Peyer's patch (tissue), 4 donors: ENCODE data around the gene EHD4. TPM values are rescaled to one million over a fixed set of nuclear protein-coding genes. Genes with fewer than 3 reads are reported as not detected.

ENCODE experiments used
- DNase-seq, 3 donors: peaks; one replicate each; pipeline ENCODE4 v3.0.0-alpha.2; 2017 to 2019
- H3K27ac ChIP-seq, 4 donors: fragments of 200-600 bp; sonication (generic); one replicate each; pipeline ENCODE4 v1.5.1; 2016 to 2019
- H3K27me3 ChIP-seq, 2 donors: fragments of 200-600 bp; sonication (generic); one replicate each; pipeline ENCODE4 v1.5.1; 2019
- H3K36me3 ChIP-seq, 3 donors: fragments of 200-600 bp; sonication (generic); one replicate each; pipeline ENCODE4 v1.5.1; 2016 to 2019
- H3K4me1 ChIP-seq, 4 donors: fragments of 200-600 bp; sonication (generic); one replicate each; pipeline ENCODE4 v1.5.1; 2016 to 2019
- H3K4me3 ChIP-seq, 4 donors: fragments of 200-600 bp; sonication (generic); 1 replicate in 3 of 4; 2 replicates in 1 of 4; pipeline ENCODE4 v1.5.1; 2016 to 2019; ENCODE audit warnings: mild to moderate bottlenecking in 1 of 4
- H3K9me3 ChIP-seq, 4 donors: fragments of 200-600 bp; sonication (generic); one replicate each; pipeline ENCODE4 v1.5.1; 2016 to 2019; ENCODE audit warnings: mild to moderate bottlenecking in 1 of 4
- CTCF ChIP-seq, 6 experiments: fragments of 450-650 bp in 4 of 6; fragments of 200-600 bp in 2 of 6; sonication (generic) in 1 of 6; IDR thresholded peaks; one replicate each; pipeline ENCODE4 v1.5.1; 2017 to 2019; ENCODE audit warnings: antibody characterized with exemption in 6 of 6, mild to moderate bottlenecking in 3 of 6, moderate library complexity in 1 of 6
- POLR2A ChIP-seq, 2 donors: fragments of 450-650 bp; IDR thresholded peaks; one replicate each; pipeline ENCODE4 v1.5.1; 2017; ENCODE audit warnings: antibody characterized with exemption in 2 of 2, mild to moderate bottlenecking in 2 of 2, moderate library complexity in 2 of 2
- total RNA-seq, 4 donors: library from RNA; depleted of rRNA; stranded (reverse); fragments of >200 nt; gene quantifications; one replicate each; pipeline ENCODE4 v1.1.0, GENCODE V29; 2016

EHD4 gene
- total RNA-seq, 4 donors from 2014 or later: 23.1 to 53.9 (median 34.9) TPM

- H3K4me1 ChIP-seq: no peaks in the 10 kb centered on the region
- TF ChIP-seq POLR2A (IDR thresholded peaks at IDR 0.05) (no peak), CTCF (IDR thresholded peaks at IDR 0.05) (no peak)
These were observed 27.2 kb upstream of the EHD4 start for GRCh38 chr15:41999290-42000285.

GRCh38 chr15:41997845-41998244 is 25.5 kb upstream of the EHD4 start:
- Histone ChIP-seq H3K27me3 (no peaks in the 10 kb centered on the region), H3K36me3 (no peaks in the 10 kb centered on the region), H3K4me3 (no peak overlapping the region), H3K27ac (no peak overlapping the region), H3K9me3 (no peaks in the 10 kb centered on the region), H3K4me1 (no peaks in the 10 kb centered on the region)
- no peak for DNase-seq
- TF ChIP-seq CTCF (IDR thresholded peaks at IDR 0.05): no peak

More at GRCh38 chr15:41999290-42000285, 27.2 kb upstream of the EHD4 start:
- no peaks in the 10 kb centered on the region for H3K36me3 ChIP-seq
- H3K27ac ChIP-seq: no peak overlapping the region
- H3K9me3 ChIP-seq: no peaks in the 10 kb centered on the region
- DNase-seq: no peak
- H3K27me3 ChIP-seq: no peaks in the 10 kb centered on the region
- no peak overlapping the region for H3K4me3 ChIP-seq

GRCh38 chr15:41996921-41997592 is 24.7 kb upstream of the EHD4 start:
- Histone ChIP-seq H3K27me3 (no peaks in the 10 kb centered on the region), H3K4me3 (no peak overlapping the region), H3K4me1 (no peaks in the 10 kb centered on the region), H3K9me3 (no peaks in the 10 kb centered on the region), H3K36me3 (no peaks in the 10 kb centered on the region), H3K27ac (no peak overlapping the region)
- DNase-seq: no peak
- TF ChIP-seq POLR2A (IDR thresholded peaks at IDR 0.05): no peak
- TF ChIP-seq CTCF (IDR thresholded peaks at IDR 0.05): no peak

- no peak for TF ChIP-seq CTCF (IDR thresholded peaks at IDR 0.05)
- no peak for TF ChIP-seq POLR2A (IDR thresholded peaks at IDR 0.05)
- Histone ChIP-seq H3K36me3 (no peaks in the 10 kb centered on the region), H3K9me3 (no peaks in the 10 kb centered on the region), H3K4me3 (no peak overlapping the region), H3K27me3 (no peaks in the 10 kb centered on the region), H3K4me1 (no peaks in the 10 kb centered on the region), H3K27ac (no peak overlapping the region)
- no peak for DNase-seq
These were observed 24.0 kb upstream of the EHD4 start for GRCh38 chr15:41996376-41996775.

GRCh38 chr15:41995476-41995855 is 23.1 kb upstream of the EHD4 start:
- Histone ChIP-seq H3K4me3 (no peak overlapping the region), H3K27ac (no peak overlapping the region), H3K36me3 (no peaks in the 10 kb centered on the region), H3K4me1 (no peaks in the 10 kb centered on the region), H3K9me3 (no peaks in the 10 kb centered on the region), H3K27me3 (no peaks in the 10 kb centered on the region)
- TF ChIP-seq POLR2A (IDR thresholded peaks at IDR 0.05) (no peak), CTCF (IDR thresholded peaks at IDR 0.05) (no peak)
- DNase-seq: no peak
